ENCODE measurements around the gene WFIKKN1.
"Not testable (repeated sequence)": the region's sequence is repeated elsewhere in the genome, so short reads cannot be mapped to it uniquely, and the experiment has no call there.

WFIKKN1 gene

GRCh38 chr16:595942-596735 is 34.6 kb upstream of the WFIKKN1 start:
- no peak for DNase-seq (ENCODE audit: low spot score)

- DNase-seq (ENCODE audit: low spot score), result no peak
Measured at GRCh38 chr16:596736-597060, 34.1 kb upstream of the WFIKKN1 start.

- DNase-seq (ENCODE audit: low spot score), result not testable (repeated sequence)
Measured at GRCh38 chr16:597655-598054, 33.1 kb upstream of the WFIKKN1 start.

- DNase-seq (ENCODE audit: low spot score), result no peak
Measured at GRCh38 chr16:598823-599739, 31.7 kb upstream of the WFIKKN1 start.

- no peak for DNase-seq (ENCODE audit: low spot score)
Measured at GRCh38 chr16:600781-601180, 30.0 kb upstream of the WFIKKN1 start.

- DNase-seq (ENCODE audit: low spot score), result no peak
Measured at GRCh38 chr16:603933-604332, 26.9 kb upstream of the WFIKKN1 start.

GRCh38 chr16:606656-607307 is 24.0 kb upstream of the WFIKKN1 start:
- DNase-seq (ENCODE audit: low spot score), result no peak

GRCh38 chr16:608019-608418 is 22.8 kb upstream of the WFIKKN1 start:
- DNase-seq (ENCODE audit: low spot score), result no peak

- DNase-seq (ENCODE audit: low spot score), result no peak
Measured at GRCh38 chr16:609316-609715, 21.5 kb upstream of the WFIKKN1 start.

- DNase-seq (ENCODE audit: low spot score), result no peak
Measured at GRCh38 chr16:609984-610383, 20.8 kb upstream of the WFIKKN1 start.

GRCh38 chr16:610513-611381 is 20.0 kb upstream of the WFIKKN1 start:
- no peak for DNase-seq (ENCODE audit: low spot score)

GRCh38 chr16:615122-615521 is 15.7 kb upstream of the WFIKKN1 start:
- DNase-seq (ENCODE audit: low spot score), result no peak

GRCh38 chr16:616733-617586 is 13.8 kb upstream of the WFIKKN1 start:
- DNase-seq (ENCODE audit: low spot score), result no peak

GRCh38 chr16:617855-618254 is 12.9 kb upstream of the WFIKKN1 start:
- DNase-seq (ENCODE audit: low spot score), result no peak

- no peak for DNase-seq (ENCODE audit: low spot score)
Measured at GRCh38 chr16:619476-620100, 11.2 kb upstream of the WFIKKN1 start.

GRCh38 chr16:620700-621525 is 9.9 kb upstream of the WFIKKN1 start:
- DNase-seq (ENCODE audit: low spot score), result no peak

- no peak for DNase-seq (ENCODE audit: low spot score)
Measured at GRCh38 chr16:621526-622105, 9.2 kb upstream of the WFIKKN1 start.

- DNase-seq (ENCODE audit: low spot score), result no peak
Measured at GRCh38 chr16:622920-623280, 7.9 kb upstream of the WFIKKN1 start.

GRCh38 chr16:624526-625070 is 6.2 kb upstream of the WFIKKN1 start:
- DNase-seq (ENCODE audit: low spot score), result no peak
